OCI-LY7 (cell line): ENCODE results near the gene PELO. TPM values are rescaled to one million over a fixed set of nuclear protein-coding genes. Genes with fewer than 3 reads are reported as not detected.

Experiments used
- BruUV-seq: library from RNA; stranded (reverse); fragments of 400-500 nt; replicated peaks from 2 replicates; lab custom pipeline; 2021; lab: Mats Ljungman, UMichigan
- CTCF ChIA-PET: fragments of 300-600 bp; sonication (Branson Sonifier 250); formaldehyde crosslinking; loops from one replicate; lab custom pipeline; 2022; ENCODE audit warnings: antibody characterized with exemption; ENCODE audit not compliant: unreplicated experiment; lab: Charles Lee
- POLR2A ChIA-PET: fragments of 300-600 bp; sonication (Branson Sonifier 250); formaldehyde crosslinking; loops from one replicate; lab custom pipeline; 2022; ENCODE audit warnings: antibody characterized with exemption; lab: Charles Lee
- DNase-seq: peaks from one replicate; pipeline ENCODE4 v3.0.0-alpha.2; 2015; ENCODE audit warnings: low spot score
- H2AFZ ChIP-seq: fragments of 200-600 bp; sonication (generic), shearing (Covaris generic); 2 replicates; pipeline ENCODE4 v1.6.1; 2014; ENCODE audit warnings: mild to moderate bottlenecking, antibody characterized with exemption, low read length, moderate library complexity
- H3K27ac ChIP-seq: fragments of 200-600 bp; sonication (generic); 2 replicates; pipeline ENCODE4 v1.5.1; 2014; ENCODE audit warnings: mixed run types, low read depth, mild to moderate bottlenecking, moderate library complexity, low read length, inconsistent platforms; ENCODE audit not compliant: poor library complexity, severe bottlenecking
- H3K36me3 ChIP-seq: fragments of 200-600 bp; sonication (generic); 2 replicates; pipeline ENCODE4 v1.6.1; 2014; ENCODE audit warnings: mild to moderate bottlenecking, antibody characterized with exemption, low read length, moderate library complexity, mixed read lengths; ENCODE audit not compliant: insufficient read depth
- H3K4me1 ChIP-seq: fragments of 200-600 bp; sonication (generic); 2 replicates; pipeline ENCODE4 v1.5.1; 2014; ENCODE audit warnings: mild to moderate bottlenecking, low read length; ENCODE audit not compliant: insufficient read depth, poor library complexity, severe bottlenecking
- H3K4me2 ChIP-seq: fragments of 200-600 bp; sonication (generic); 2 replicates; pipeline ENCODE4 v1.6.1; 2014; ENCODE audit warnings: mild to moderate bottlenecking, low read length
- H3K4me3 ChIP-seq: fragments of 200-600 bp; sonication (generic); 2 replicates; pipeline ENCODE4 v1.5.1; 2014; ENCODE audit warnings: mild to moderate bottlenecking, low read depth, low read length; ENCODE audit not compliant: poor library complexity, severe bottlenecking
- H3K79me2 ChIP-seq: fragments of 200-600 bp; sonication (generic); 2 replicates; pipeline ENCODE4 v1.6.1; 2016; ENCODE audit warnings: low read depth, mild to moderate bottlenecking, low read length, moderate library complexity, mixed read lengths; ENCODE audit not compliant: insufficient read depth
- H3K9me2 ChIP-seq: fragments of 200-600 bp; sonication (generic); 2 replicates; pipeline ENCODE4 v1.6.1; 2016; ENCODE audit warnings: mild to moderate bottlenecking, low read length, mixed read lengths; ENCODE audit not compliant: insufficient read depth
- H3K9me3 ChIP-seq: fragments of 200-600 bp; sonication (generic); 2 replicates; pipeline ENCODE4 v1.6.1; 2014; ENCODE audit warnings: mild to moderate bottlenecking, mixed run types, low read length, mixed read lengths
- H4K20me1 ChIP-seq: fragments of 200-600 bp; sonication (generic); 2 replicates; pipeline ENCODE4 v1.6.1; 2014; ENCODE audit warnings: mild to moderate bottlenecking, antibody characterized with exemption, low read length, moderate library complexity, mixed read lengths; ENCODE audit not compliant: insufficient read depth
- CTCF ChIP-seq: fragments of 200-600 bp; sonication (generic); conservative IDR thresholded peaks from 2 replicates; pipeline ENCODE4 v1.5.1; 2014; ENCODE audit warnings: mild to moderate bottlenecking, antibody characterized with exemption, low read length, moderate library complexity, mixed read lengths
- EZH2phosphoT487 ChIP-seq: fragments of 200-600 bp; sonication (generic); IDR thresholded peaks from 2 replicates; pipeline ENCODE4 v1.6.1; 2018; ENCODE audit warnings: low read depth, borderline replicate concordance, mild to moderate bottlenecking, mixed run types, antibody characterized with exemption, low read length, moderate library complexity, mixed read lengths
- intact Hi-C: fragments of 100-400 bp; cut with micrococcal nuclease; formaldehyde crosslinking; loops from one replicate; pipeline ENCODE4 v1.10.0; 2022; ENCODE audit not compliant: unreplicated experiment
- total RNA-seq, 2 experiments: library from RNA; depleted of rRNA in 1 of 2; stranded (reverse); fragments of >200 nt in 1 of 2; shearing (Covaris generic) in 1 of 2; gene quantifications; 2 replicates each; pipeline ENCODE4 v1.2.3, GENCODE V29; 2014 to 2022

Gene PELO
- total RNA-seq, 2 experiments from 2014 or later, result 10.2 to 13.0 TPM

GRCh38 chr5:52783226-52783959 is 4.3 kb upstream of the PELO start:
- POLR2A ChIA-PET, result interaction anchor here (0.7 kb wide), 2 partner anchors 16 to 1677 kb away, joined by 3 read pairs; no protein-coding TSS in a partner anchor
- no peak overlapping the region for H2AFZ ChIP-seq

GRCh38 chr5:52784737-52785136 is 3.0 kb upstream of the PELO start:
- no peak for DNase-seq
- BruUV-seq, result no TSS peak
- intact Hi-C loops, result no loop called here
- Histone ChIP-seq H4K20me1 (no peaks in the 10 kb centered on the region), H3K36me3 (no peaks in the 10 kb centered on the region), H3K9me3 (no peaks in the 10 kb centered on the region), H2AFZ (no peak overlapping the region), H3K4me3 (no peak overlapping the region), H3K27ac (no peak overlapping the region), H3K79me2 (no peaks in the 10 kb centered on the region), H3K9me2 (no peaks in the 10 kb centered on the region), H3K4me1 (no peaks in the 10 kb centered on the region), H3K4me2 (no peak overlapping the region)
- no peak for TF ChIP-seq EZH2phosphoT487
- TF ChIP-seq CTCF, result no peak
- POLR2A ChIA-PET, result no interaction called here
- CTCF ChIA-PET, result no interaction called here

More at GRCh38 chr5:52783226-52783959, 4.3 kb upstream of the PELO start:
- Histone ChIP-seq H3K9me2 (no peaks in the 10 kb centered on the region), H3K9me3 (no peaks in the 10 kb centered on the region), H3K36me3 (no peaks in the 10 kb centered on the region), H3K79me2 (no peaks in the 10 kb centered on the region), H4K20me1 (no peaks in the 10 kb centered on the region), H3K27ac (no peak overlapping the region), H3K4me3 (no peak overlapping the region), H3K4me1 (no peaks in the 10 kb centered on the region), H3K4me2 (no peak overlapping the region)
- no TSS peak for BruUV-seq
- TF ChIP-seq CTCF, result no peak
- TF ChIP-seq EZH2phosphoT487, result no peak
- no peak for DNase-seq
- CTCF ChIA-PET, result no interaction called here
- intact Hi-C loops, result no loop called here

GRCh38 chr5:52786391-52786790 is 1.3 kb upstream of the PELO start:
- POLR2A ChIA-PET, result no interaction called here
- H3K27ac ChIP-seq, result no peak overlapping the region
- no TSS peak for BruUV-seq

More at GRCh38 chr5:52786391-52786790, 1.3 kb upstream of the PELO start:
- H3K4me2 ChIP-seq, result no peak overlapping the region
- no peaks in the 10 kb centered on the region for H3K36me3 ChIP-seq
- no peaks in the 10 kb centered on the region for H4K20me1 ChIP-seq
- H3K9me3 ChIP-seq, result no peaks in the 10 kb centered on the region
- H3K9me2 ChIP-seq, result no peaks in the 10 kb centered on the region
- H2AFZ ChIP-seq, result no peak overlapping the region
- no peaks in the 10 kb centered on the region for H3K79me2 ChIP-seq
- no peak for DNase-seq
- no peaks in the 10 kb centered on the region for H3K4me1 ChIP-seq
- intact Hi-C loops, result no loop called here
- TF ChIP-seq EZH2phosphoT487, result no peak
- TF ChIP-seq CTCF, result no peak
- no peak overlapping the region for H3K4me3 ChIP-seq
- CTCF ChIA-PET, result no interaction called here
